GM06990 (cell line): ENCODE data around the gene SBK2.

ENCODE experiments used
- DNase-seq: peaks from one replicate; pipeline ENCODE4 v3.0.0-alpha.2; 2011; ENCODE audit not compliant: insufficient read length; ENCODE audit errors: extremely low read depth
- H3K27me3 ChIP-seq: replicated peaks from 2 replicates; pipeline ENCODE4 v1.6.0; 2011; ENCODE audit warnings: low read length; ENCODE audit not compliant: control insufficient read depth, insufficient read depth
- H3K36me3 ChIP-seq: 2 replicates; pipeline ENCODE4 v1.5.1; 2011; ENCODE audit warnings: low read length; ENCODE audit not compliant: control insufficient read depth, insufficient read depth
- H3K4me3 ChIP-seq: replicated peaks from 2 replicates; pipeline ENCODE4 v1.5.1; 2011; ENCODE audit warnings: low read depth, mild to moderate bottlenecking, control low read depth, low read length
- CTCF ChIP-seq: IDR thresholded peaks from 2 replicates; pipeline ENCODE4 v1.5.1; 2011; ENCODE audit warnings: low read length, control low read depth, mild to moderate bottlenecking, inconsistent platforms; ENCODE audit not compliant: insufficient read depth, poor library complexity, severe bottlenecking

SBK2 gene

DNA sequence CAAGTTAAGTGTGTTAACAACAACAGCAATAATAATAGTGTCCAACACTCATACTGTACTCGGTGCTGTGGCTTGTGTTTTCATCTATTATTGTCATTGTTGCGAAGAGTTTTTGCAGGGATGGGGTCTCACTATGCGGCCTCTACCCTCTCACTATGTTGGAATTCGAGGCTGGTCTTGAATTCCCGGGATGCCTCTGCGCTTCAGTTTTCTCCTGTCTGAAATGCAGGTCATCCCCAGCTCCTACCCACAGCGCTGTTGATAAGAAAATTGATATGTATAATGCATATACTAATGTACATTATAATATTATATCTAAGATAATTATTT, 13.4 kb upstream of the SBK2 start:
- no peak overlapping the region for H3K4me3 ChIP-seq

DNA sequence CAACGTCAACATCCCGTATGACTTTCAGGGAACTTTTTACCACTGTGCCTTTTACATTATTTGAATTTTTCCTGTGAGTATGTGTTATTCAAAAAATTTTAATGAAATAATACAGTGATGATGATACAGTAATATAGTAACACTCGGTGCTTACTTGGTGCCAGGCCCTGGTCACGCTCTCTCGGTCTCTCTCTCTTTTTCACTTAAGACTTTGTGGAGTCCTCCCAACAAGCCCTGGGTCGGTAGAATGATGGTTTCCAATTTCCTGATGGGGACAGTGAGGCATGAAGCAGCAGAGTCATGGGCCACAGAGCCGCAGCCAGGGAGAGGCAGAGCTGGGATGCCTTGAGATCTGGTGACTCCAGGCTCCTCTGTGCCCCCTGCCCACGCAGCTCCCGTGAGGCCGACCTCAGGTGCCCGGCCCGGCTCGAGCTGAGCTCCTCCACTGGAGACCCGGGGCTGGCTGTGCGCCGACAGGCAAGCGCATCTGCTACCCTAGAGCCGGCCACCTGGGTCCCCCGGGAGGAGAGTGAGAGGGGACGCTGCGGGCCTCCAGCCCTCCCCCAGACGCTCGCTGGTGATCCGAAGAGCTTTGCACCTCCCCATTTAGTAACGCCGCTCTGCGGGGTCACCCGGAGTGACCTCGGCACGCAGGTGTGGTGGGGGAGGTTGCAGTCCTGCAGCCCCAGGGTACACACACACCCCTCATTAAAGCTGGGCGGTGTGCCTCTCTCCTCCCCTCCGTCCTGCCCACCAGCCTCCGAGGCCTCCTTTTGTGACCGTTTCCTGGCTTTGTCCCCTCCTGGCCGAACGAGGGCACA, 12.8 kb upstream of the SBK2 start:
- no peak overlapping the region for H3K4me3 ChIP-seq
- no peak for DNase-seq

More for the DNA sequence above, 13.4 kb upstream of the SBK2 start:
- no peak for TF ChIP-seq CTCF
- Histone ChIP-seq H3K36me3 (no peaks in the 10 kb centered on the region), H3K27me3 (peaks cover 2% of the 10 kb centered on the region; the same call in 1 of the 2 replicates)
- DNase-seq = no peak

DNA sequence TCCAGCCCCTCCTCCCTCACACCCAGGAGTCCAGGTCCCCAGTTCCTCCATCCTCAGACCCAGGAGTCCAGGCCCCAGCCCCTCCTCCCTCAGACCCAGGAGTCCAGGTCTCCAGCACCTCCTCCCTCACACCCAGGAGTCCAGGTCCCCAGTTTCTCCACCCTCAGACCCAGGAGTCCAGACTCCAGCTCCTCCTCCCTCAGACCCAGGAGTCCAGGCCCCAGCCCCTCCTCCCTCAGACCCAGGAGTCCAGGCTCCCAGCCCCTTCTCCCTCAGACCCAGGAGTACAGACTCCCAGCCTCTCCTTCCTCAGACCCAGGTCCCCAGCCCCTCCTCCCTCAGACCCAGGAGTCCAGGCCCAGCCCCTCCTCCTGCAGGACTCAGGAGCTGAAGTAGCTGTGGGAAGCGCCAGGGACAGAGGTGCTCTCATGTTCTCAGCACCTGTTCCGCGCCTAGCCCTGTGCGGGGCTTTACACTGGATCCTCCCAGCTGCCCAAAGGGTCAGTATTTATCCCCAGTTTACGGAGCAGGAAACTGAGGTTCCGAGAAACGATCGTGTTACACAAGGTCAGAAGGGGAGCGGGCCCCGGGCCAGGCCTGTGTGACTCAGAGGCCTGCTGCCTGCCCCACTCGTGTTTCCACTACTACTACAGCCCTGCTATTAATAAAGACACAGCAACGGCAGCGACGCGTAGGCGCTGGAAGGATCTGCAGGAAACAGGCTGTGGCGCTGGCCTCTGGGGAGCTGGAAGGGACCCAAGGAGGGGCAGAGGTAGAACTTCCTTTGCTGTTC, 10.1 kb upstream of the SBK2 start:
- no peaks in the 10 kb centered on the region for H3K36me3 ChIP-seq
- peaks cover 2% of the 10 kb centered on the region; the same call in 1 of the 2 replicates for H3K27me3 ChIP-seq
- DNase-seq = no peak
- no peak for TF ChIP-seq CTCF
- H3K4me3 ChIP-seq = no peak overlapping the region

More for the DNA sequence above, 12.8 kb upstream of the SBK2 start:
- no peaks in the 10 kb centered on the region for H3K36me3 ChIP-seq
- no peak for TF ChIP-seq CTCF
- H3K27me3 ChIP-seq = peaks cover 2% of the 10 kb centered on the region; the same call in 1 of the 2 replicates

GRCh38 chr19:55546011-55546410, 9.1 kb upstream of the SBK2 start:
- H3K4me3 ChIP-seq = no peak overlapping the region
- peaks cover 2% of the 10 kb centered on the region; the same call in 1 of the 2 replicates for H3K27me3 ChIP-seq
- DNase-seq = no peak
- no peak for TF ChIP-seq CTCF
- H3K36me3 ChIP-seq = no peaks in the 10 kb centered on the region

DNA sequence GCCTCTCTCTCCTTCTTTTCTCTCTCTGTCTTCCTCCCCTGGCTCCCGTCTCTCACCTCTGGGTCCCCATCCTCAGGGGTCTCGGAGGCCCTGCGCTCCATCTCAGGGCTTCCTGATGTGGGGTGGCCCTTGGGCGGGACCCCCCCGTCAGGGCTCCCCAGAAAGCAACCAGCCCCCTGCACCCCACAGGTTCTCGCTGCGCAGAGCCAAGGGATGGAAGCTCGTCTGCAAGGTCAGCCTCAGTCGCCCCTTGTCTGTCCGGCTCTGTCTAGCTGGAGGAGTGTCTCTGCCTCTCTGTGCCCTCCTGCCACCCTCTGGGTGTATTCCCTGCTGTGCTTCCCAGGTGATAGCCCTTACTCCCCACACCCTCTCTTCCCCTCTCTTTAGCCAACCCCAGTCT, 8.5 kb upstream of the SBK2 start, which contains the start of gene SBK3:
SBK3 (minus strand) TSS at position 101 of the 400 bp plus-strand sequence; CDS start at position 101, 0 bp downstream.
- Histone ChIP-seq H3K27me3 (peaks cover 2% of the 10 kb centered on the region; the same call in 1 of the 2 replicates), H3K4me3 (no peak within 1 kb of the TSS), H3K36me3 (no peaks in the 10 kb centered on the region)
- no peak for DNase-seq
- no peak for TF ChIP-seq CTCF
